HG03175 (cell line): ENCODE measurements around the gene TRIM14.
A peak's percentile ranks its signal among the peaks of the same experiment; 100 is the strongest.

Source experiments
- ATAC-seq: cut with Tn5 transposase; IDR thresholded peaks from one replicate; pipeline ENCODE4 v1.9.1; 2021; ENCODE audit warnings: mild to moderate bottlenecking, moderate library complexity; ENCODE audit not compliant: unreplicated experiment

The TRIM14 gene

GRCh38 chr9:98056269-98057137 is 62.5 kb downstream of the TRIM14 start, which contains the start of gene NANS:
NANS (plus strand) TSS chr9:98056732; CDS start chr9:98056809, 77 bp downstream.
- peak; percentile 96 for ATAC-seq

- no peak for ATAC-seq
Measured at GRCh38 chr9:98054376-98054951, 64.6 kb downstream of the TRIM14 start.

- ATAC-seq: no peak
Measured at GRCh38 chr9:98050351-98050750, 68.7 kb downstream of the TRIM14 start.

DNA sequence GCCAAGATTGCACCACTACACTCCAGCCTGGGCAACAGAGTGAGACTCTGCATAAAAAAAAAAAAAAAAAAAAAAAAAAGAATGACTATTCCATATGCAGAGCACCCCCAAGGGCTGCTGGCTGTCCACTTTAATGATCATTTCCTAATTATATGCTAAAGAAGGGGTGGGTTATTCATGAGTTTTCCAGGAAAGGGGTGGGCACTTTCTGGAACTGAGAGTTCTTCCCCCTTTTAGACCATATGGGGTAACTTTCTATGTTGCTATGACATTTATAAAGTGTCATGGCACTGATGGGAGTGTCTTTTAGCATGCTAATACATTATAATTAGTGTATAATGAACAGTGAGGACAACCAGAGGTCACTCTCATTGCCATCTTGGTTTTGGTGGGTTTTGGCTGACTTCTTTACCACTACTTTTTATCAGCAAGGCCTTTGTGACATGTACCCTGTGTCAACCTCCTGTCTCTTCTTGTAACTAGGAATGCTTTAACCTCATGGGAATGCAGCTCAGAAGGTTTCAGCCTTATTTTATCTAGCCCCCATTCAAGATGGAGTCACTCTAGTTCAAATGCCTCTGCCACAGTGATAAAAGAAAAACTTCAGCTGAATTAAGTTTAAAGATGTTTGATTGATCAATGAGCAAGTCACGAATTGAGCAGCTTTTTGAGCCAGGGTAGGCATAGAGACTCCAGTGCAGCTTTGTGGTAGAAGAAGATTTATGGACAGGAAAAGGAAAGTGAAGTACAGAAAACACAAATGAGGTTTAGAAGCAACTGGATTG is 69.5 kb downstream of the TRIM14 start:
- no peak for ATAC-seq

DNA sequence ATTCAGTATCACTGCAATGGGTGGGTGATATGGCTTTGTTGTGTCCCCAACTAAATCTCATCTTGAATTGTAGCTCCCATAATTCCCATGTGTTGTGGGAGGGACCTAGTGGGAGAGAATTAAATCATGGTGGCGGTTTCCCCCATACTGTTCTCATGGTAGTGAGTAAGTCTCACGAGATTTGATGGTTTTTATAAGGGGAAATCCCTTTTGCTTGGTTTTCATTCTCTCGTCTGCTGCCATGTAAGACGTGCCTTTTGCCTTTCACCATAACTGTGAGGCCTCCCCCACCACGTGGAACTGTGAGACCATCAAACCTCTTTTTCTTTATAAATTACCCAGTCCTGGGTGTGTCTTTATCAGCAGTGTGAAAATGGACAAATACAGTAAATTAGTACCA is 72.0 kb downstream of the TRIM14 start:
- no peak for ATAC-seq

- no peak for ATAC-seq
Measured at GRCh38 chr9:98046180-98046543, 72.9 kb downstream of the TRIM14 start.

DNA sequence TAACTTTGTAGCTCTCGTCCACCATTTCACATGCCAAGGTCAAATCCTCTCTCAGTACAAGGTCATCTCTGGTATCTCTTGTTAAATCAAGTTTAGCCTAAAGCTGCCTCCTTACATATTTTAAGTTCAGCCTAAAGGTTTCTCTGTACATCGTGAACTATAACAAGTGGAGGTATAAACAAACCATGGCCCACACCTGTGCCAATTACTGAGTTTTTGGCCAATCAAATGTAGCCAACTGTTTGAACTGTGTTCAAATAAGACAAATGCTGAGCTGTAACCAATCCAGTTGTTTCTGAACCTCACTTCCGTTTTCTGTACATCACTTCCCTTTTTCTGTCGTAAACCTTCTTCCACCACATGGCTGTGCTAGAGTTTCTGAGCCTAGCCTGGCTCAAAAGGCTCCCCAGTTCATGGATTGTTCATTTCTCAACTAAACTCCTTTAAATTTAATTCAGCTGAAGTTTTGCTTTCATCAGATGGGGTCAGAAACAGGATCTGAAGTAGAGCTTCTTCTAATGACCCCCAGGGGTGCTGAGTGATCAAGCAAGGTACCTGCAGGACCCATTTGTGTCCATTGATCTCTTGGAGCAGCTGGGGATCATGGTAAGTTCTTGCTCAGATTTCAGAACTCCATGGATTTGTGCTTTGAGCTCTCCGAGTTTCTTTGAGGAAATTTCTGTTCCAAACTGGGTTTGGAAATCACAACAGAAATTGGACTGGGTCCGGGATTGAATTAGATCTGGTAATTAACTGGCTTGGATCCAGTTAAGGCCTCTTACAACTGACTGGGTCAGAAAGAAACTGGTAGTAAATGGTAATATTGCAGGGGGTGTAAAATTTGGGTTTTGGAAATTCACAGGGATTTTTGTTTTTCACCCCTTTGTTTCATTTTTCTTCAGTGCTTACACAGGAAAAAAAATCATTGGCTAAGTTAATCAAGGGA is 73.5 kb downstream of the TRIM14 start:
- peak; percentile 94 for ATAC-seq

- ATAC-seq: no peak
Measured at GRCh38 chr9:98043915-98044314, 75.1 kb downstream of the TRIM14 start.

DNA sequence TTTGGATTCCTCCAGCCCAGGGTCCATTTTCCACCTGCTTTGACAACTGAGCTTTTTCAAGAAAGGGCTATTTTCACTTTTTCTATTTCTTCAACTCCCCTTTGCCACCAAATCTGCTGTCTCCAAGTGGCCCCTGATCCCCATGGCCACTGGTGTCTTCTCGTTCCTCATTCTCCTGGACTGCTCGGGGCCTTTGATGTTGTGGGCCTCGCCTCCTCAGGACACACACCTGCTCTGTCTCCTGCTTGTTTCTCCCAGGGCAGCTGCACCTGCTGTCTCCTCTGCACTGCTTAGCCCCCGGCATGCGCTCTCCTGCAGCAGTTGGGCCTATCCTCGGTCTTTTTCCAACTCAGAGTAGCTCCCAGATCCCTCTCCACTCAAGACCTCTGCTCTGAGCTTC is 78.8 kb downstream of the TRIM14 start:
- no peak for ATAC-seq

- peak; percentile 33 for ATAC-seq
Measured at GRCh38 chr9:98039607-98040017, 79.4 kb downstream of the TRIM14 start.

GRCh38 chr9:98038958-98039357 is 80.1 kb downstream of the TRIM14 start:
- peak; percentile 42 for ATAC-seq

GRCh38 chr9:98037357-98037756 is 81.7 kb downstream of the TRIM14 start:
- ATAC-seq: no peak

DNA sequence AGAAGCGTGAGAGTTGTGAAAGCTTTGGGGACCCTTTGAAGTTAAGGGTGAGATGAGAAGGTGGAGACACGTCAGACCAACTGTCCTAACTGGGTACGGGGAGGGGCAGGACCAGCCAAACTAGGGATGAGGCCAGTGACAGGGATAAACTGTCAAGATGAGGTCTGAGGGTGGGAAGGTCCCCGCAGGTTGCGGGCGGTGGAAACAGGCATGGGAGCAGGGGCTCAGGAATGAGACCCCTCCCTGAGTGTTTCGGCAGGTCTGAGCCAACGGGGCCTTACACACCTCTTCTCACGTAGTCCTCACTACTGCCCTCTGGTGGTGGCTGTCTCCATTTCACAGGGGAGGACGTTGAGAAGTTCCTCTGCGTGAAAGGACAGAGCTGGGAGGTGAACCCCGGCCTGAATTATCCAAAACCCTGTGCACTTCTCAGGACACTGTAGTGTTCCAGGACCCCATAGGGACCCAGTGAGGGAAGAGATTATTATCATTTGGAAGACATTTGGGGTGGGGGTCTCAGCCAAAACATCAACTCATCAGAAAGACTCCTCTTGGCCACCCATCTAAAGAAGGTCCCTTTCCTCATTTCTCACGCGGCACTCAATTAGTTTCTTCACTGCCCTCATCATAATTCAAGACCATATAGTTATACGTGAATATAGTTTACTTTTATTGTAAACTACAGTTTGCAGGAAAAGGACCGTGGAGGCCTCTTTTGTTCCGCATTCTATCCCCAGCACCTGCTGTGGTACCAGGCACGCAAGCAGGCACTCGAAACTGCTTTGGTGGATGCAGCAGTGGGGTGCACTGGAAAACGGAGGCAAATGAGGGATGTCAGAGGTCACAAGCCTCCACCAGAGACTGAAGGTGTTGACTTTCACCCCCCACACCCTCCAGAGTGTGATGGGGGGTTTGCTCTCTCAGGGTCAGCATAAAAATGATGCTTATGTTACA is 84.2 kb downstream of the TRIM14 start:
- peak; percentile 65 for ATAC-seq

- ATAC-seq: no peak
Measured at GRCh38 chr9:98031935-98032334, 87.1 kb downstream of the TRIM14 start.

GRCh38 chr9:98031169-98031568 is 87.9 kb downstream of the TRIM14 start:
- no peak for ATAC-seq

- no peak for ATAC-seq
Measured at GRCh38 chr9:98024702-98025101, 94.3 kb downstream of the TRIM14 start.

GRCh38 chr9:98022447-98022846 is 96.6 kb downstream of the TRIM14 start:
- no peak for ATAC-seq

DNA sequence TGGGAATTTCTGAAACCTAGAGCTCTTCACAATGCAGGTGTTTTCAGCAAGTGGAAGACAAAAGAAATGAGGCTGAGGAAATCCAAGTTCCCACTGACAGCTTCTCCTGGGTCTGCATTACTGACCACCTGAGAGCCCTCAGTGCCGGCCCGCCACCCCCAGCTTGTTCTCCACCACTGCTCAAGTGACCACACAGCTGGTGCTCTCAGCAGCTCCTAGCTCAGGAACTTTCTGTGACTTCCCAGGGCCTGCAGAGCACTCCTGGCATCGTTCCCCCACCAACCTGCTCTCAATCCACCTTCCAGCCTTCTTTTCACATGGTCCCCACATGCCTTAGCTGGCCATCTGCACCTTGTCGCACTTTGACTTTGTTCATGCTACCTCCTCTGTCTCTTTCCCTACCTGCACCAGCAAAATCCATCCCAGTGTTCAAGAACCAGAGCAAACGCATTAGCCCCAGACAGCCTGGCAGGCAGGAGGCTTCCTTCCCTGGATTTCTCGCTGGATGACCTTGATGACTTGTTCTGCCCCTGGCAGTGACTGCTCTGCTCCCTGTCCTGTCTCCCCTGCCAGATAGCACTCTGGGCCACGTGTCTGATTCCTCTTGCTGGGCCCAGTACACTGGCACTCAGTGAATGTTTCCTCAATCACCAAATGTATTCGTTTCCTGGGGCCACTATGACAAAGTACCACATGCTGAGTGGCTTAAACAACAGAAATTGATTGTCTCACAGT is 97.5 kb downstream of the TRIM14 start:
- ATAC-seq: no peak
